Measurements from ENCODE around the gene AP1M2.

- TF ChIP-seq CTCF (conservative IDR thresholded peaks at IDR 0.05), result no peak
- TF ChIP-seq EZH2 (IDR thresholded peaks at IDR 0.05; ENCODE audit: low read depth), result no peak
Observed at GRCh38 chr19:10543420-10544241, 43.5 kb downstream of the AP1M2 start, which contains the start of gene ATG4D.

Measured in PC-9 (cell line).